Psoas muscle (tissue), 8 donors: Measurements from ENCODE around the gene RPS6KB1. TPM values are rescaled to one million over a fixed set of nuclear protein-coding genes. Genes with fewer than 3 reads are reported as not detected.
A peak's percentile ranks its signal among the peaks of the same experiment; 100 is the strongest.
"Not testable (repeated sequence)": the region's sequence is repeated elsewhere in the genome, so short reads cannot be mapped to it uniquely, and the experiment has no call there.

Source experiments
- ATAC-seq, 4 donors: fragments of 200-7000 bp; cut with Tn5 transposase; one replicate each; pipeline ENCODE4 v1.9.1; 2020; ENCODE audit warnings: moderate library complexity in 3 of 4, mild to moderate bottlenecking in 2 of 4
- DNase-seq, 2 donors: peaks; one replicate each; pipeline ENCODE4 v3.0.0-alpha.2; 2020
- H3K27ac ChIP-seq: fragments of 200-600 bp; one replicate; pipeline ENCODE4 v1.8.0; 2022
- H3K27me3 ChIP-seq, 3 donors: fragments of 200-600 bp in 1 of 3; one replicate each; pipeline versions ENCODE4 v1.6.1 to v1.8.0; 2013 to 2022; ENCODE audit warnings: low read length in 2 of 3, mild to moderate bottlenecking in 2 of 3, moderate library complexity in 1 of 3; ENCODE audit not compliant: insufficient read depth in 3 of 3
- H3K36me3 ChIP-seq, 2 donors: fragments of 200-600 bp in 1 of 2; one replicate each; pipeline versions ENCODE4 v1.6.1 to v1.8.0; 2013 to 2022; ENCODE audit warnings: low read depth in 1 of 2, mild to moderate bottlenecking in 1 of 2, moderate library complexity in 1 of 2; ENCODE audit not compliant: insufficient read depth in 1 of 2
- H3K4me1 ChIP-seq: fragments of 200-600 bp; one replicate; pipeline ENCODE4 v1.8.0; 2022
- H3K4me3 ChIP-seq: fragments of 200-600 bp; one replicate; pipeline ENCODE4 v1.8.0; 2022; ENCODE audit warnings: mild to moderate bottlenecking
- H3K9me3 ChIP-seq: fragments of 200-600 bp; one replicate; pipeline ENCODE4 v1.8.0; 2022
- CTCF ChIP-seq: fragments of 200-600 bp; IDR thresholded peaks from one replicate; pipeline ENCODE4 v1.8.0; 2022; ENCODE audit warnings: antibody characterized with exemption
- WGBS, 3 donors: extraction: QIAGEN DNeasy Blood & Tissue Kit; methylation state at CpG; one replicate each; pipeline versions ENCODE4 v1.1.6 to v1.1.7; 2013; 5-methylcytosine and 5-hydroxymethylcytosine counted together
- intact Hi-C, 2 donors: fragments of 100-400 bp; cut with DNase I; formaldehyde crosslinking; loops; one replicate each; pipeline versions ENCODE4 v1.11.0 to v1.14.2; 2022
- polyA plus RNA-seq, 3 donors: library from polyadenylated mRNA; stranded (reverse); fragments of 200-250 nt; gene quantifications; one replicate each; pipeline ENCODE4 v1.2.3, GENCODE V29; 2013
- total RNA-seq, 4 donors: library from RNA; stranded (reverse); fragmentation: NEBNext Ultra II Directional in 2 of 4; extraction: Animal tissue kit (Norgen Biotek cat#: 25700) in 2 of 4; gene quantifications; one replicate each; pipeline versions ENCODE4 v1.2.1 to v1.2.4, GENCODE V29; 2021 to 2023
- donor health status: healthy with polysubstance abuse.
- donor health status: DM: no; HTN: no; CAD: no; lungs with moderate emphysema.
- donor health status: Bipolar disorder and iron deficiency.
- donor health status: healthy.
- donor health status: DM: yes; HTN: yes; CAD: no.
- donor health status: DM: no; HTN: no; CAD: no.
- donor health status: DM: no; HTN: no; CAD: no.
- donor health status: DM: yes; HTN: yes; CAD: no.

The RPS6KB1 gene
- total and polyA plus RNA-seq, 7 donors, result 10.6 to 56.0 (median 35.8) TPM

GRCh38 chr17:59962739-59963318 lies 69.9 kb downstream of the RPS6KB1 start:
- Histone ChIP-seq H3K4me3 (peak overlapping the region; percentile 81), H3K27ac (no peak overlapping the region), H3K9me3 (no peaks in the 10 kb centered on the region), H3K36me3 (peaks cover 3 to 48% of the 10 kb centered on the region in 2 donors), H3K4me1 (peaks cover 17% of the 10 kb centered on the region), H3K27me3 (no peaks in the 10 kb centered on the region)
- intact Hi-C loops, result no loop called here
- ATAC-seq (no peak), DNase-seq (no peak)
- WGBS, 3 donors, result 84 to 90% (median 85%) methylated on average over 6 of the region's 6 CpGs
- no peak for TF ChIP-seq CTCF

DNA sequence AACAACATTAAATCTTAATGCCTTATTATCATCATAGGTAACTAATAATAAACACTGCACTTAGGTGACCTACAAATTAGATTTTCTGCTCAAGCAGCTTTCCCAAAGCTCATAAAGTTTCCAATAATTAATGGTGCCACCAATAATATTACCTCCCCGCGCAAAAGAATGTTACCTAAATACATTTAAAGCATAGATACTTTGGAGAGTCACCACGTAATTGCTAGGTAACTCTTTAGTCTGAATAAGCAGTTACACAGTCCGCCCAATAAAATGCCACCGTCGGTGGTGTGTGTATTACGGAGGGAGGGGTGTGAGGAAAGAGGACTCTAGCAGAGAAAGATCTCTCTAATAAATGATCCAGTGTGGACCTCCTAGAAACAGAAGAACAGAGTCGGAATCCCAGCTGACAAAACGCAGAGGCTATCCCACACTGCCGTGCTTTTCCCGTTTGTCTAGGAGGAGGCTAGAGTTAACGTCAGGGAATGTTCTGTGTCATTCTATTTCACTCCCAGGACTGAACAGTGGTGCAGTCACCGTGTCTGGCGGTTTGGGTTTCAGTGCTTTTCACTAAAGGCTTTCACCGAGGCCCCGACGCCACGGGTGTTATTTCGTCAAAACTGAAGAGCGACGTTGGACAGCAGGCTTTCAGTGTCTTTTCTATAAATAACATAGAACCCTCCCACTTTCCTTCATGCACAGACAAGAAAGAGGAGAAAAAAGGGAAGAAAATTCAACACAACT lies 71.0 kb downstream of the RPS6KB1 start:
- peak overlapping the region; percentile 95 for H3K27ac ChIP-seq
- H3K4me1 ChIP-seq, result peaks cover 17% of the 10 kb centered on the region
- no peak for TF ChIP-seq CTCF
- DNase-seq, result peak; percentile 60 to 67
- intact Hi-C loops, result no loop called here
- peak overlapping the region; percentile 81 for H3K4me3 ChIP-seq
- H3K36me3 ChIP-seq, result peaks cover 3 to 38% of the 10 kb centered on the region in 2 donors
- 2 to 3% (median 3%) methylated on average over 21 of the region's 21 CpGs for WGBS, 3 donors
- peak; percentile 70 to 77 (median 74) for ATAC-seq
- H3K9me3 ChIP-seq, result no peaks in the 10 kb centered on the region
- no peaks in the 10 kb centered on the region for H3K27me3 ChIP-seq

GRCh38 chr17:59964482-59965328 lies 71.8 kb downstream of the RPS6KB1 start, which contains the start of gene RNFT1:
TSS of gene RNFT1 (minus strand) at chr17:59964740. CDS start at chr17:59964663, 77 bp downstream.
- DNase-seq, result peak; percentile 95 to 96
- no peak for TF ChIP-seq CTCF
- Histone ChIP-seq H3K27ac (peak within 1 kb of the TSS; percentile 95), H3K4me3 (peak within 1 kb of the TSS; percentile 81), H3K36me3 (peaks cover 3 to 31% of the 10 kb centered on the region in 2 donors), H3K4me1 (peaks cover 17% of the 10 kb centered on the region), H3K9me3 (no peaks in the 10 kb centered on the region), H3K27me3 (no peaks in the 10 kb centered on the region)
- 1 to 3% (median 2%) methylated on average over 67 of the region's 67 CpGs for WGBS, 3 donors
- intact Hi-C loops, result no loop called here
- ATAC-seq, result peak; percentile 96 to 97 (median 96)

DNA sequence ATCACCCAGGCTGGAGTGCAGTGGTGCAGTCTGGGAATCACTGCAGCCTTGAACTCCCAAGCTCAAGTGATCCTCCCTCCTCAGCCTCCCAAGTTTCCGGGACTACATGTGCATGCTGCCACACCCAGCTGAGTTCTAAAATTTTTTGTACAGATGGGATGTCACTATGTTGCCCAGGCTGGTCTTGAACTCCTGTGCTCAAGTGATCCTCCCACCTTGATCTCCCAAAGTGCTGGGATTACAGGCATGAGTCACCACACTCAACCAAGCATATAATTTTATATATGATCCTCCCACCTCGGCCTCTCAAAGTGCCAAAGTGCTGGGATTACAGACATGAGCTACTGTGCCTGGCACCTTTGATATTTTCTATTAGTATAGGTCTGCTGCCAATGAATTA lies 78.8 kb downstream of the RPS6KB1 start:
- intact Hi-C loops, H3K4me1 ChIP-seq, H3K9me3 ChIP-seq, H3K27me3 ChIP-seq, H3K27ac ChIP-seq, DNase-seq, ATAC-seq, H3K36me3 ChIP-seq, H3K4me3 ChIP-seq: not testable (repeated sequence)
- WGBS, 3 donors, result 83 to 89% (median 88%) methylated on average over 2 of the region's 2 CpGs

DNA sequence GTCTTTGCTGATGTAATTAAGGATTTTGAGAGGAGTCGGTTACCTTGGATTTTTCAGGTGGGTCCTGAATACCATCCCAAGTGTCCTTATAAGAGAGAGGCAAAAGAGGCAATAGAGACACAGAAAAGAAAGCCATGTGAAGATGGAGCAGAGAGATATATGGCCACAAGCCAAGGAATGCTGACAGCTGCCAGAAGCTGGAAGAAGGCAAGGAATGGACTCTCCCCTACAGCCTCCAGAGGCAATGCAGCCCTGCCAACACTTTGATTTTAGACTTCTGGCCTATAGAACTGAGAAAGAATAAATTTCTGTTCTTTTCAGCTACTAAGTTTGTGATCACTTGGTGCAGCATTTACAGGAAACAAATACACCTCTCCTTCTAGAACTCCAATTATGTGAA lies 79.9 kb downstream of the RPS6KB1 start:
- no peaks in the 10 kb centered on the region for H3K27me3 ChIP-seq
- 96 to 100% (median 98%) methylated on average over 1 of the region's 1 CpG for WGBS, 3 donors
- H3K27ac ChIP-seq, result no peak overlapping the region
- no peak for DNase-seq
- no peaks in the 10 kb centered on the region for H3K9me3 ChIP-seq
- no peaks in the 10 kb centered on the region for H3K36me3 ChIP-seq
- H3K4me1 ChIP-seq, result no peaks in the 10 kb centered on the region
- H3K4me3 ChIP-seq, result no peak overlapping the region
- no peak for TF ChIP-seq CTCF
- no peak for ATAC-seq
- intact Hi-C loops, result no loop called here

- H3K36me3 ChIP-seq, H3K9me3 ChIP-seq, H3K4me1 ChIP-seq, intact Hi-C loops, DNase-seq, H3K4me3 ChIP-seq, H3K27ac ChIP-seq, H3K27me3 ChIP-seq, ATAC-seq: not testable (repeated sequence)
- 90 to 92% (median 90%) methylated on average over 8 of the region's 8 CpGs for WGBS, 3 donors
Measured at GRCh38 chr17:59973483-59973882, 80.6 kb downstream of the RPS6KB1 start.

- H3K36me3 ChIP-seq, DNase-seq, H3K27ac ChIP-seq, intact Hi-C loops, ATAC-seq, H3K4me1 ChIP-seq, H3K27me3 ChIP-seq, H3K9me3 ChIP-seq, H3K4me3 ChIP-seq: not testable (repeated sequence)
- 86 to 92% (median 91%) methylated on average over 4 to 6 of the region's 6 CpGs for WGBS, 3 donors
Measured at GRCh38 chr17:59975166-59975565, 82.2 kb downstream of the RPS6KB1 start.
